Inflammatory macrophage treated with lipopolysaccharide for 1 hour (primary cell): ENCODE measurements around the gene RGS4.

Source experiments
- DNase-seq, 2 donors: peaks; one replicate each; pipeline ENCODE4 v3.0.0-alpha.2; 2020 to 2022

Gene RGS4

GRCh38 chr1:163104385-163105099 lies 35.4 kb downstream of the RGS4 start:
- DNase-seq: no peak

GRCh38 chr1:163106364-163106987 lies 37.3 kb downstream of the RGS4 start:
- DNase-seq: no peak

- no peak for DNase-seq
These were observed 38.5 kb downstream of the RGS4 start for GRCh38 chr1:163107655-163108054.

- no peak for DNase-seq
These were observed 46.7 kb downstream of the RGS4 start for GRCh38 chr1:163115887-163116286.

GRCh38 chr1:163119707-163120106 lies 50.5 kb downstream of the RGS4 start:
- no peak for DNase-seq

GRCh38 chr1:163120372-163120771 lies 51.2 kb downstream of the RGS4 start:
- no peak for DNase-seq

- no peak for DNase-seq
These were observed 55.7 kb downstream of the RGS4 start for GRCh38 chr1:163124812-163125211.
